IMR-90 (cell line): ENCODE data around the gene FHL2. TPM values are rescaled to one million over a fixed set of nuclear protein-coding genes. Genes with fewer than 3 reads are reported as not detected.

Experiments used
- ATAC-seq: fragments of 200-7000 bp; cut with Tn5 transposase; 2 replicates; pipeline ENCODE4 v1.9.1; 2020; ENCODE audit warnings: low read depth, mild to moderate bottlenecking, moderate library complexity
- BruUV-seq: library from RNA; stranded (reverse); fragments of 400-500 nt; replicated peaks from 2 replicates; lab custom pipeline; 2021; lab: Mats Ljungman, UMichigan
- CTCF ChIA-PET: fragments of 300-600 bp; formaldehyde crosslinking; extraction: SDS; loops from one replicate; lab custom pipeline; 2021; ENCODE audit warnings: antibody characterized with exemption; lab: Yijun Ruan, JAX
- POLR2A ChIA-PET: fragments of 300-600 bp; sonication (Branson Sonifier 250); formaldehyde crosslinking; loops from one replicate; lab custom pipeline; 2022; ENCODE audit warnings: antibody characterized with exemption; ENCODE audit not compliant: unreplicated experiment; lab: Charles Lee
- DNase-seq: peaks from one replicate; pipeline ENCODE4 v3.0.0; 2013
- H2AFZ ChIP-seq: replicated peaks from 2 replicates; pipeline ENCODE3; 2013; ENCODE audit warnings: low read length, mild to moderate bottlenecking; ENCODE audit not compliant: poor library complexity
- H2AK5ac ChIP-seq: 2 replicates; pipeline ENCODE4 v1.6.1; 2013; ENCODE audit warnings: low read depth, low read length, inconsistent platforms
- H2AK9ac ChIP-seq: replicated peaks from 2 replicates; pipeline ENCODE3; 2013; ENCODE audit warnings: mild to moderate bottlenecking, low read depth, low read length, moderate library complexity; ENCODE audit not compliant: poor library complexity
- H2BK120ac ChIP-seq: 2 replicates; pipeline ENCODE4 v1.6.1; 2013; ENCODE audit warnings: low read depth, low read length, inconsistent platforms
- H2BK15ac ChIP-seq: 3 replicates; pipeline ENCODE4 v1.6.1; 2013; ENCODE audit warnings: low read depth, low read length, inconsistent platforms
- H2BK20ac ChIP-seq: 2 replicates; pipeline ENCODE4 v1.6.1; 2013; ENCODE audit warnings: low read depth, mild to moderate bottlenecking, inconsistent platforms, low read length, moderate library complexity
- H2BK5ac ChIP-seq: 2 replicates; pipeline ENCODE4 v1.6.1; 2013; ENCODE audit warnings: mild to moderate bottlenecking, low read depth, low read length, inconsistent platforms; ENCODE audit not compliant: poor library complexity, severe bottlenecking
- H3K14ac ChIP-seq: replicated peaks from 2 replicates; pipeline ENCODE4 v1.6.1; 2013; ENCODE audit warnings: low read depth, low read length, inconsistent platforms
- H3K18ac ChIP-seq: 2 replicates; pipeline ENCODE4 v1.6.1; 2013; ENCODE audit warnings: low read depth, low read length, control low read depth
- H3K23ac ChIP-seq: 2 replicates; pipeline ENCODE4 v1.6.1; 2013; ENCODE audit warnings: low read depth, low read length, inconsistent platforms
- H3K27ac ChIP-seq: 2 replicates; pipeline ENCODE4 v1.5.1; 2013; ENCODE audit warnings: mild to moderate bottlenecking, control low read depth, low read length; ENCODE audit not compliant: insufficient read depth
- H3K27me3 ChIP-seq: 2 replicates; pipeline ENCODE4 v1.6.1; 2013; ENCODE audit warnings: low read length; ENCODE audit not compliant: control insufficient read depth, insufficient read depth
- H3K36me3 ChIP-seq: 2 replicates; pipeline ENCODE4 v1.6.1; 2013; ENCODE audit warnings: low read length, mixed read lengths; ENCODE audit not compliant: control insufficient read depth, insufficient read depth
- H3K4ac ChIP-seq: 2 replicates; pipeline ENCODE4 v1.6.1; 2013; ENCODE audit warnings: low read depth, low read length, inconsistent platforms
- H3K4me1 ChIP-seq: 2 replicates; pipeline ENCODE4 v1.6.1; 2013; ENCODE audit warnings: low read length, mixed read lengths; ENCODE audit not compliant: control insufficient read depth, insufficient read depth
- H3K4me2 ChIP-seq: 2 replicates; pipeline ENCODE4 v1.6.1; 2013; ENCODE audit warnings: low read depth, mild to moderate bottlenecking, control low read depth, low read length, moderate library complexity
- H3K4me3 ChIP-seq: 2 replicates; pipeline ENCODE4 v1.5.1; 2013; ENCODE audit warnings: low read depth, mild to moderate bottlenecking, control low read depth, low read length, moderate library complexity; ENCODE audit not compliant: insufficient read depth
- H3K56ac ChIP-seq: 2 replicates; pipeline ENCODE4 v1.6.1; 2013; ENCODE audit warnings: low read length, inconsistent platforms; ENCODE audit not compliant: insufficient read depth; ENCODE audit errors: extremely low read depth
- H3K79me1 ChIP-seq, 2 experiments: 2 replicates each; pipeline ENCODE4 v1.6.1; 2013; ENCODE audit warnings: low read length in 2 of 2, inconsistent platforms in 1 of 2, low read depth in 1 of 2
- H3K9ac ChIP-seq: 2 replicates; pipeline ENCODE4 v1.6.1; 2013; ENCODE audit warnings: low read depth, low read length, control low read depth
- H3K9me1 ChIP-seq: 2 replicates; pipeline ENCODE4 v1.6.1; 2013; ENCODE audit warnings: low read length, inconsistent platforms; ENCODE audit not compliant: insufficient read depth
- H3K9me3 ChIP-seq: 2 replicates; pipeline ENCODE4 v1.6.1; 2013; ENCODE audit warnings: low read length; ENCODE audit not compliant: control insufficient read depth, insufficient read depth
- H4K20me1 ChIP-seq: 2 replicates; pipeline ENCODE4 v1.6.1; 2013; ENCODE audit warnings: low read length, inconsistent platforms; ENCODE audit not compliant: insufficient read depth
- H4K5ac ChIP-seq: 2 replicates; pipeline ENCODE4 v1.6.1; 2013; ENCODE audit warnings: mild to moderate bottlenecking, low read depth, low read length, control low read depth
- H4K8ac ChIP-seq, 2 experiments: 2 replicates each; pipeline ENCODE4 v1.6.1; 2013; ENCODE audit warnings: low read depth in 2 of 2, low read length in 2 of 2, control low read depth in 1 of 2, inconsistent platforms in 1 of 2
- H4K91ac ChIP-seq: 2 replicates; pipeline ENCODE4 v1.6.1; 2013; ENCODE audit warnings: low read depth, low read length, inconsistent platforms; ENCODE audit not compliant: insufficient read depth
- BHLHE40 ChIP-seq: fragments of 150-350 bp; IDR thresholded peaks from 2 replicates; pipeline ENCODE4 v1.6.1; 2016; ENCODE audit warnings: mild to moderate bottlenecking, low read depth, low read length
- CEBPB ChIP-seq: IDR thresholded peaks from 2 replicates; pipeline ENCODE4 v1.6.1; 2012; ENCODE audit warnings: low read depth, low read length, improper control_type of control experiment
- CHD1 ChIP-seq: IDR thresholded peaks from 2 replicates; pipeline ENCODE4 v1.6.1; 2012; ENCODE audit warnings: low read depth, low read length, improper control_type of control experiment
- FOS ChIP-seq: fragments of 150-350 bp; IDR thresholded peaks from 2 replicates; pipeline ENCODE4 v1.6.1; 2016; ENCODE audit warnings: low read depth, low read length
- MAFK ChIP-seq: IDR thresholded peaks from 2 replicates; pipeline ENCODE4 v1.6.1; 2012; ENCODE audit warnings: low read depth, low read length, improper control_type of control experiment
- MAZ ChIP-seq: IDR thresholded peaks from 2 replicates; pipeline ENCODE4 v1.6.1; 2012; ENCODE audit warnings: low read depth, mild to moderate bottlenecking, low read length, improper control_type of control experiment, moderate library complexity, borderline replicate concordance
- MXI1 ChIP-seq: IDR thresholded peaks from 2 replicates; pipeline ENCODE4 v1.6.1; 2012; ENCODE audit warnings: low read depth, mild to moderate bottlenecking, low read length, moderate library complexity, borderline replicate concordance
- NFE2L2 ChIP-seq: fragments of 150-350 bp; IDR thresholded peaks from 2 replicates; pipeline ENCODE4 v1.6.1; 2016; ENCODE audit warnings: low read depth, mild to moderate bottlenecking, low read length
- POLR2A ChIP-seq: IDR thresholded peaks from 2 replicates; pipeline ENCODE4 v1.6.1; 2012; ENCODE audit warnings: mild to moderate bottlenecking, low read depth, low read length
- RAD21 ChIP-seq: IDR thresholded peaks from 2 replicates; pipeline ENCODE4 v1.6.1; 2012; ENCODE audit warnings: low read length, improper control_type of control experiment
- RCOR1 ChIP-seq: IDR thresholded peaks from 2 replicates; pipeline ENCODE4 v1.6.1; 2012; ENCODE audit warnings: mild to moderate bottlenecking, low read length, improper control_type of control experiment; ENCODE audit not compliant: insufficient replicate concordance
- RFX5 ChIP-seq: IDR thresholded peaks from 2 replicates; pipeline ENCODE4 v1.8.0; 2012; ENCODE audit warnings: low read depth, mild to moderate bottlenecking, low read length, moderate library complexity
- SMC3 ChIP-seq: fragments of 150-350 bp; IDR thresholded peaks from 2 replicates; pipeline ENCODE4 v1.6.1; 2016; ENCODE audit warnings: low read depth, mild to moderate bottlenecking, antibody characterized with exemption, low read length, moderate library complexity
- WGBS, 2 experiments: methylation state at CpG; one replicate each; pipeline versions ENCODE4 v1.1.5 to v1.1.7; 2013; ENCODE audit warnings: missing lambda C conversion rate in 2 of 2; ENCODE audit not compliant: insufficient read length in 1 of 2; ENCODE audit errors: extremely low coverage in 2 of 2; 5-methylcytosine and 5-hydroxymethylcytosine counted together
- dilution Hi-C: fragments of 300-500 bp; cut with HindIII; formaldehyde crosslinking; loops from one replicate; pipeline ENCODE4 v1.14.3; 2018; ENCODE audit warnings: low sequenced_read_pairs; ENCODE audit not compliant: unreplicated experiment
- in situ Hi-C: fragments of 300-500 bp; cut with MboI; formaldehyde crosslinking; loops from 3 replicates; pipeline ENCODE4 v1.14.3; 2019; ENCODE audit warnings: low sequenced_read_pairs, inconsistent platforms, mixed read lengths
- intact Hi-C: fragments of 100-400 bp; cut with micrococcal nuclease; formaldehyde crosslinking; loops from 2 replicates; pipeline ENCODE4 v1.10.0; 2022
- polyA plus RNA-seq, 3 experiments: library from polyadenylated mRNA; depleted of rRNA; stranded (reverse); fragments of >200 nt; gene quantifications; 2 replicates each; pipeline ENCODE4 v1.2.3, GENCODE V29; 2012; ENCODE audit warnings: low replicate concordance in 1 of 3
- total RNA-seq: library from RNA; depleted of rRNA; stranded (reverse); fragments of >200 nt; gene quantifications from 2 replicates; pipeline ENCODE4 v1.2.3, GENCODE V29; 2012
- TF ChIP-seq, protein P1 (sequence below): conservative IDR thresholded peaks from 2 replicates; pipeline ENCODE4 v1.5.1; 2012; ENCODE audit warnings: mild to moderate bottlenecking, low read depth, low read length, improper control_type of control experiment
- TF ChIP-seq, protein P2 (sequence below): fragments of 150-350 bp; IDR thresholded peaks from 2 replicates; pipeline ENCODE4 v1.6.1; 2017; ENCODE audit warnings: mild to moderate bottlenecking, antibody characterized with exemption, low read length, low read depth
- TF ChIP-seq, protein P3 (sequence below): fragments of 150-350 bp; IDR thresholded peaks from 2 replicates; pipeline ENCODE4 v1.6.1; 2016; ENCODE audit warnings: low read depth, mild to moderate bottlenecking, low read length, moderate library complexity, borderline replicate concordance

Gene FHL2
- total and polyA plus RNA-seq, 2 of the 4 experiments (the other 2 are of a cell fraction), result 464 to 550 TPM

DNA sequence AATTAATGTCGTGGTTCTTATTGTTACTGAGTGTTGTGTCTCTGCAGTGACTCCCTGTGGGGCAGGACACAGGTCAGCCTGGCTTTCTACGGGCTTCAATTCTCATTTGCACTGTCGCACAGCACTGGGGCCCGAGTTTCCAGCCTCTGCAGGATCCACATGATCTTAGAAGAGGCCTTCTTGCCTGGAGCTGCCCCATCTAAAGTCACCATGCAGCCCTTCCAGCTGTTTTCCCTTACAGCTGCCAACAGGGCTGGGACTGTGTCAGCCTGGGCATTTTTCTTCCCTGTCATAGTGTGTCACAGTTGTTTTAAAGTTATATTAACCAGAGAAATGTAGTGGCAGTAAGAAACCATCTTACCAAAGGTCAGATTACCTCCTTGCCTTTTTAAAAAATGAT is 27.0 kb downstream of the FHL2 start:
- Histone ChIP-seq H3K27ac (peak overlapping the region; percentile 67; the same call in 1 of the 2 replicates), H2BK20ac (0 out of 2 replicates have a peak overlapping the region, but pooled peaks have one; percentile 8), H2BK120ac (peak overlapping the region; percentile 18; the same call in 1 of the 2 replicates), H3K4me3 (no peak overlapping the region), H3K4ac (peak overlapping the region; percentile 44), H2AK5ac (no peak overlapping the region), H2BK15ac (no peak overlapping the region), H2AK9ac (no peak overlapping the region), H3K23ac (peak overlapping the region; percentile 1; the same call in 1 of the 2 replicates), H2BK5ac (peak overlapping the region; percentile 10), H3K4me2 (no peak overlapping the region), H3K36me3 (peaks cover 80% of the 10 kb centered on the region), H3K9me1 (peaks cover 29% of the 10 kb centered on the region), H2AFZ (no peak overlapping the region), H3K27me3 (no peaks in the 10 kb centered on the region), H3K4me1 (peaks cover 41% of the 10 kb centered on the region), H4K8ac (peak overlapping the region in 1 of 2 experiments; percentile 20; a peak in 1 of 4 replicates), H3K9ac (no peak overlapping the region), H3K79me1 (peaks cover 56 to 92% of the 10 kb centered on the region in 2 experiments), H3K56ac (no peak overlapping the region), H4K91ac (peak overlapping the region; percentile 13; the same call in 1 of the 2 replicates), H3K9me3 (no peaks in the 10 kb centered on the region), H4K5ac (peak overlapping the region; percentile 10; the same call in 1 of the 2 replicates), H4K20me1 (peaks cover 68% of the 10 kb centered on the region), H3K14ac (no peak overlapping the region), H3K18ac (no peak overlapping the region)
- ATAC-seq, result no peak
- WGBS, 2 experiments, result 60% methylated on average over 3 of the region's 4 CpGs; no CpG with 5 or more reads in 1 of the 2 experiments
- intact Hi-C loops, result no loop called here
- ChIA-PET POLR2A (no interaction called here), CTCF (interaction anchor here (0.6 kb wide), 1 partner anchor 27 kb away, joined by 3 read pairs; no protein-coding TSS in a partner anchor)
- TF ChIP-seq NFE2L2 (no peak), MAZ (no peak), RCOR1 (no peak), CEBPB (no peak), MXI1 (no peak), MAFK (no peak), SMC3 (no peak), POLR2A (no peak), RFX5 (no peak), RAD21 (no peak), CHD1 (no peak), FOS (no peak), BHLHE40 (no peak)
- TF ChIP-seq, protein P1, sequence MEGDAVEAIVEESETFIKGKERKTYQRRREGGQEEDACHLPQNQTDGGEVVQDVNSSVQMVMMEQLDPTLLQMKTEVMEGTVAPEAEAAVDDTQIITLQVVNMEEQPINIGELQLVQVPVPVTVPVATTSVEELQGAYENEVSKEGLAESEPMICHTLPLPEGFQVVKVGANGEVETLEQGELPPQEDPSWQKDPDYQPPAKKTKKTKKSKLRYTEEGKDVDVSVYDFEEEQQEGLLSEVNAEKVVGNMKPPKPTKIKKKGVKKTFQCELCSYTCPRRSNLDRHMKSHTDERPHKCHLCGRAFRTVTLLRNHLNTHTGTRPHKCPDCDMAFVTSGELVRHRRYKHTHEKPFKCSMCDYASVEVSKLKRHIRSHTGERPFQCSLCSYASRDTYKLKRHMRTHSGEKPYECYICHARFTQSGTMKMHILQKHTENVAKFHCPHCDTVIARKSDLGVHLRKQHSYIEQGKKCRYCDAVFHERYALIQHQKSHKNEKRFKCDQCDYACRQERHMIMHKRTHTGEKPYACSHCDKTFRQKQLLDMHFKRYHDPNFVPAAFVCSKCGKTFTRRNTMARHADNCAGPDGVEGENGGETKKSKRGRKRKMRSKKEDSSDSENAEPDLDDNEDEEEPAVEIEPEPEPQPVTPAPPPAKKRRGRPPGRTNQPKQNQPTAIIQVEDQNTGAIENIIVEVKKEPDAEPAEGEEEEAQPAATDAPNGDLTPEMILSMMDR, result no peak
- TF ChIP-seq, protein P2, sequence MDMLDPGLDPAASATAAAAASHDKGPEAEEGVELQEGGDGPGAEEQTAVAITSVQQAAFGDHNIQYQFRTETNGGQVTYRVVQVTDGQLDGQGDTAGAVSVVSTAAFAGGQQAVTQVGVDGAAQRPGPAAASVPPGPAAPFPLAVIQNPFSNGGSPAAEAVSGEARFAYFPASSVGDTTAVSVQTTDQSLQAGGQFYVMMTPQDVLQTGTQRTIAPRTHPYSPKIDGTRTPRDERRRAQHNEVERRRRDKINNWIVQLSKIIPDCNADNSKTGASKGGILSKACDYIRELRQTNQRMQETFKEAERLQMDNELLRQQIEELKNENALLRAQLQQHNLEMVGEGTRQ, result no peak
- TF ChIP-seq, protein P3, sequence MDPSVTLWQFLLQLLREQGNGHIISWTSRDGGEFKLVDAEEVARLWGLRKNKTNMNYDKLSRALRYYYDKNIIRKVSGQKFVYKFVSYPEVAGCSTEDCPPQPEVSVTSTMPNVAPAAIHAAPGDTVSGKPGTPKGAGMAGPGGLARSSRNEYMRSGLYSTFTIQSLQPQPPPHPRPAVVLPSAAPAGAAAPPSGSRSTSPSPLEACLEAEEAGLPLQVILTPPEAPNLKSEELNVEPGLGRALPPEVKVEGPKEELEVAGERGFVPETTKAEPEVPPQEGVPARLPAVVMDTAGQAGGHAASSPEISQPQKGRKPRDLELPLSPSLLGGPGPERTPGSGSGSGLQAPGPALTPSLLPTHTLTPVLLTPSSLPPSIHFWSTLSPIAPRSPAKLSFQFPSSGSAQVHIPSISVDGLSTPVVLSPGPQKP, result no peak
- no peak for DNase-seq
- in situ Hi-C loops, result no loop called here
- no TSS peak for BruUV-seq
- dilution Hi-C loops, result no loop called here
